Kidney (tissue), 14 donors: ENCODE results near the gene XKR3. TPM values are rescaled to one million over a fixed set of nuclear protein-coding genes. Genes with fewer than 3 reads are reported as not detected.

ENCODE experiments used
- DNase-seq, 5 donors: peaks; one replicate each; pipeline ENCODE4 v3.0.0-alpha.2; 2013 to 2020
- FAIRE-seq: peaks from 2 replicates; lab custom pipeline; 2012; peaks lifted over from hg19 to GRCh38; lab: Jason Lieb, UNC
- H3K27ac ChIP-seq, 2 donors: one replicate each; pipeline ENCODE4 v1.7.0; 2013; ENCODE audit warnings: low read depth in 2 of 2, low read length in 2 of 2, inconsistent platforms in 1 of 2
- H3K27me3 ChIP-seq: one replicate; pipeline ENCODE4 v1.7.1; 2013; ENCODE audit warnings: low read length, inconsistent platforms; ENCODE audit not compliant: control insufficient read depth, insufficient read depth
- H3K36me3 ChIP-seq, 3 donors: one replicate each; pipeline versions ENCODE4 v1.7.0 to v1.7.1; 2013; ENCODE audit warnings: low read length in 3 of 3, control low read depth in 1 of 3, inconsistent platforms in 1 of 3; ENCODE audit not compliant: insufficient read depth in 3 of 3, control insufficient read depth in 2 of 3
- H3K4me1 ChIP-seq, 3 donors: one replicate each; pipeline versions ENCODE4 v1.7.0 to v1.7.1; 2013; ENCODE audit warnings: low read length in 3 of 3, inconsistent platforms in 1 of 3, low read depth in 1 of 3; ENCODE audit not compliant: control insufficient read depth in 2 of 3, insufficient read depth in 2 of 3
- H3K4me3 ChIP-seq, 3 donors: one replicate each; pipeline versions ENCODE4 v1.7.0 to v1.8.1; 2013; ENCODE audit warnings: low read length in 3 of 3, control low read depth in 1 of 3, inconsistent platforms in 1 of 3
- H3K9ac ChIP-seq, 3 donors: one replicate each; pipeline versions ENCODE4 v1.7.0 to v1.7.1; 2013; ENCODE audit warnings: low read length in 3 of 3, control low read depth in 1 of 3, inconsistent platforms in 1 of 3
- H3K9me3 ChIP-seq, 3 donors: one replicate each; pipeline versions ENCODE4 v1.7.0 to v1.7.1; 2013; ENCODE audit warnings: low read length in 3 of 3, control low read depth in 1 of 3, inconsistent platforms in 1 of 3; ENCODE audit not compliant: control insufficient read depth in 2 of 3, insufficient read depth in 1 of 3
- intact Hi-C: fragments of 100-400 bp; cut with DNase I; formaldehyde crosslinking; loops from one replicate; pipeline ENCODE4 v1.11.1; 2022
- polyA plus RNA-seq: library from polyadenylated mRNA; stranded (reverse); fragments of 350-450 nt; fragmentation: Illumina TruSeq; extraction: RNeasy Lipid Tissue Mini Kit (QIAGEN cat#74804); gene quantifications from one replicate; pipeline ENCODE4 v1.2.3, GENCODE V29; 2014; ENCODE audit warnings: low read depth, low replicate concordance; ENCODE audit not compliant: insufficient read depth
- total RNA-seq: library from RNA; stranded (reverse); fragmentation: NEBNext Ultra II Directional; extraction: Animal tissue kit (Norgen Biotek cat#: 25700); gene quantifications from one replicate; pipeline ENCODE4 v1.2.1, GENCODE V29; 2021
- TF ChIP-seq, protein P1 (sequence below): IDR thresholded peaks from 3 replicates; pipeline ENCODE4 v1.5.1; 2012; ENCODE audit warnings: mild to moderate bottlenecking, moderate library complexity, borderline replicate concordance; ENCODE audit not compliant: insufficient read depth; ENCODE audit errors: extremely low read depth
- donor health status: control.
- donor health status: control.
- donor health status: control.
- donor health status: control.
- donor health status: control.
- donor health status: DM: yes; HTN: yes; CAD: no.
- donor health status: Normal renal cell carcinoma (clear cell type).

XKR3 gene
- total and polyA plus RNA-seq, 2 donors from 2014 or later: not detected

DNA sequence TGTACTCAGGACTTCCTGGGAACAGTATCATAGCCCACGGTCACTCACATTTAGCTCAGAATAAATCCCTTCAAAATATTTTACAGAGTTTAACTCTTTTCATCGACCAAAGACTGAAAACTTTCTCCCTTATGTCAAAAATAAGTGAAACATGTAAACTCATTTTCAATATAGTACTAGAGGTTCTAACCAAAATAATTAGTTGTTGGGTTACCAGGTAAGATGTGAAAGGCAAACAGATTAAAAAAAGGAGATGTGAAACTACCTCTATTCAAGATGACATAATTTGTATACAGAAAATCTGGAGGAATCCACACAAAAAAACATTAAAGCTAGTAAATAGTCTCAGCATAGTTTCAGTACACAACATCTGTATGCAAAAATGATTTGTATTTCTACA, 20.3 kb downstream of the XKR3 start:
- Histone ChIP-seq H3K27ac (no peak overlapping the region), H3K9me3 (no peaks in the 10 kb centered on the region), H3K4me1 (no peaks in the 10 kb centered on the region), H3K36me3 (no peaks in the 10 kb centered on the region), H3K4me3 (no peak overlapping the region), H3K27me3 (no peaks in the 10 kb centered on the region), H3K9ac (no peak overlapping the region)
- DNase-seq (no peak), FAIRE-seq (no peak)
- intact Hi-C loops: no loop called here
- TF ChIP-seq, protein P1, sequence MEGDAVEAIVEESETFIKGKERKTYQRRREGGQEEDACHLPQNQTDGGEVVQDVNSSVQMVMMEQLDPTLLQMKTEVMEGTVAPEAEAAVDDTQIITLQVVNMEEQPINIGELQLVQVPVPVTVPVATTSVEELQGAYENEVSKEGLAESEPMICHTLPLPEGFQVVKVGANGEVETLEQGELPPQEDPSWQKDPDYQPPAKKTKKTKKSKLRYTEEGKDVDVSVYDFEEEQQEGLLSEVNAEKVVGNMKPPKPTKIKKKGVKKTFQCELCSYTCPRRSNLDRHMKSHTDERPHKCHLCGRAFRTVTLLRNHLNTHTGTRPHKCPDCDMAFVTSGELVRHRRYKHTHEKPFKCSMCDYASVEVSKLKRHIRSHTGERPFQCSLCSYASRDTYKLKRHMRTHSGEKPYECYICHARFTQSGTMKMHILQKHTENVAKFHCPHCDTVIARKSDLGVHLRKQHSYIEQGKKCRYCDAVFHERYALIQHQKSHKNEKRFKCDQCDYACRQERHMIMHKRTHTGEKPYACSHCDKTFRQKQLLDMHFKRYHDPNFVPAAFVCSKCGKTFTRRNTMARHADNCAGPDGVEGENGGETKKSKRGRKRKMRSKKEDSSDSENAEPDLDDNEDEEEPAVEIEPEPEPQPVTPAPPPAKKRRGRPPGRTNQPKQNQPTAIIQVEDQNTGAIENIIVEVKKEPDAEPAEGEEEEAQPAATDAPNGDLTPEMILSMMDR: no peak

DNA sequence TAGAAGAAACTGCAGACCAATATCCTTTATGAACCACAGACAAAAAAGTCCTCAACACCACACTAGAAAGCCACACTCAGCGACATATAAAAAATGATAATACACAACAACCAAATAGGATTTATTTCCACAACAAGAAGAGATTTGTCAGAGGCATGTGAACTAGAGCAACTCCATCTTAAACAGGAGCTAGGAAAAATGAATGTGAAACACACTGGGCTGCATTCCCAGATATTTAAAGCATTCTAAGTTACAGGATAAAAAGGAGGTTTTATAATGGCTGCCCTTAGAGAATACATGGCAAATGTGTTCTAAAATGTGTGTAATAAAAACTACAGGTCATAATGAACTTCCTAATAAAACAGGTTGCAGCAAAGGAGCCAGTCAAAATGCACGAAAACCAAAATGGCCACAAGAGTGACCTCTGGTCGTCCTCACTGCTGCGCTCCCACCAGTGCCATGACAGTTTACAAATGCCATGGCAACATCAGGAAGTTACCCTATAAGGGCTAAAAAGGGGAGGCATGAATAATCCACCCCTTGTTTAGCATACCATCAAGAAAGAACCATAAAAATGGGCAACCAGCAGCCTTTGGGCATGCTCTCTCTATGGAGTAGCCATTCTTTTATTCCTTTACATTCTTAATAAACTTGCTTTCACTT, 21.8 kb downstream of the XKR3 start:
- FAIRE-seq (no peak), DNase-seq (no peak)
- Histone ChIP-seq H3K36me3 (no peaks in the 10 kb centered on the region), H3K4me3 (no peak overlapping the region), H3K9ac (no peak overlapping the region), H3K4me1 (no peaks in the 10 kb centered on the region), H3K9me3 (no peaks in the 10 kb centered on the region), H3K27me3 (no peaks in the 10 kb centered on the region), H3K27ac (no peak overlapping the region)
- intact Hi-C loops: no loop called here
- TF ChIP-seq, protein P1: no peak

DNA sequence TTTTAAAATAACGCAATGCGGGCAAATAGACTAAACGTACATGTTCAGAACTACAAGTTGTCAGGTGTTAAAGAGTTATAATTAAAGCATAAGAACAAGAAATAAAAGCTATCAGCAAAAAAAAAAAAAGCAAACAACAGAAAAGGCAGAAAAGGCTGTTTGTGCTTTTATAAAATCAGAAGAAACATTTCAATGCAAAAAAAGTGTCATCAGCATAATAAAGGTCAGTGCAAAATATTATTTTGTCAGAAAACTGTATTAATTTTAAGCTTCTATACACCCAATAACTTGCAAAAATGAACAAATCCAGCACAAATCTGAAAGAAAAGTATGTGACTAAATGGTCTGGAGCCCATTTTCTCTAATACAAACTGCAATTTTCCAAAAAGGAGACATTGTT, 23.6 kb downstream of the XKR3 start:
- Histone ChIP-seq H3K36me3 (no peaks in the 10 kb centered on the region), H3K4me1 (no peaks in the 10 kb centered on the region), H3K9ac (no peak overlapping the region), H3K4me3 (no peak overlapping the region), H3K9me3 (peaks cover 0 to 2% (median 0%) of the 10 kb centered on the region in 3 donors), H3K27me3 (no peaks in the 10 kb centered on the region), H3K27ac (no peak overlapping the region)
- FAIRE-seq (no peak), DNase-seq (no peak)
- intact Hi-C loops: no loop called here
- TF ChIP-seq, protein P1: no peak

DNA sequence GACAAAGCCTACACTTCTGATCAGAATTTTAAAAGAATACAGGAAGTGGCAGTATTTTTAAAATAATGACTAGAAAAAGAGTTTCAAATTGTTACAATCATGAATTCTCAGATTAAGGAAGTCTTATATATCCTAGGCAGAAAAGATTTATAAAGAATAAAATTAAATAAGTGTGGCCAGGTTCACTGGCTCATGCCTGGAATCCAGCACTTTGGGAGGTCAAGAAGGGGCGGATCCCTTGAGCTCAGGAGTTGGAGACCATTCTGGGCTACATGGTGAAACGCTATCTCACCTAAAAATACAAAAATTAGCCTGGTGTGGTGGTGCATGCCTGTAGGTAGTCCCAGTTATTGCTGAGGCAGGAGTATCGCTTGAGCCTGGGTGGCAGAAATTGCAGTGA, 24.1 kb downstream of the XKR3 start:
- H3K36me3 ChIP-seq: no peaks in the 10 kb centered on the region
- DNase-seq: no peak
- peaks cover 0 to 2% (median 0%) of the 10 kb centered on the region in 3 donors for H3K9me3 ChIP-seq
- intact Hi-C loops: no loop called here
- no peak for FAIRE-seq
- no peak overlapping the region for H3K9ac ChIP-seq
- no peaks in the 10 kb centered on the region for H3K27me3 ChIP-seq
- no peak overlapping the region for H3K4me3 ChIP-seq
- no peaks in the 10 kb centered on the region for H3K4me1 ChIP-seq
- no peak overlapping the region for H3K27ac ChIP-seq
- TF ChIP-seq, protein P1: no peak
